ENCODE measurements around the gene MYO18B. TPM values are rescaled to one million over a fixed set of nuclear protein-coding genes. Genes with fewer than 3 reads are reported as not detected.

The MYO18B gene
- total RNA-seq, 1 experiment from 2014 or later = 0.07 TPM

DNA sequence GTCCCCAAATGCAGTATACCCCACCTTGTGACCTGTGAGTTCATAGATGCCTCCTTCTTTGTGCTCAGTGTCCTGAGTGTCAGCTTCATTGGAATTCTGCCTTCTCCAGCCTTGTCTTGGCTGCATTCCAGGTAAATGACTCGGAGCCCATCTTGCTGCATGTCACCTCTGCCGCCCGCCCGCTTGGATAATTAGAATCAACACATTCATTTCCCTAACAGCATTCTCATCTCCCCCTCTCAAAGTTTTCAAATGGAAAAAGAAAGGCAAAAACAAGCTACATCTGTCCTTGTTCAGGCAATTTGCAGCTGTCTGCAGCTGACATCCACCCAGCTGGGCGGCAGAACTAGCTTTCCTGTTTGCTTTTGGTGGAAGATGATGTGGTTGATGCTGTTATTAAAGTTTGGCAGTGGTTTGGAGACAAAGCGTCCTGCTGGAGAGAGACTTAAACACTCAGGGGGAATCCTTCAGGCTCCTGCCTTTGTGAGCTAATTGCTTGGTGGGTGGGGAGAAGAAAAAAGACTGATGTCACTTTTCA lies 228.5 kb downstream of the MYO18B start:
- ChIA-PET POLR2A (no interaction called here), CTCF (no interaction called here)
- H3K4me1 ChIP-seq = no peaks in the 10 kb centered on the region

DNA sequence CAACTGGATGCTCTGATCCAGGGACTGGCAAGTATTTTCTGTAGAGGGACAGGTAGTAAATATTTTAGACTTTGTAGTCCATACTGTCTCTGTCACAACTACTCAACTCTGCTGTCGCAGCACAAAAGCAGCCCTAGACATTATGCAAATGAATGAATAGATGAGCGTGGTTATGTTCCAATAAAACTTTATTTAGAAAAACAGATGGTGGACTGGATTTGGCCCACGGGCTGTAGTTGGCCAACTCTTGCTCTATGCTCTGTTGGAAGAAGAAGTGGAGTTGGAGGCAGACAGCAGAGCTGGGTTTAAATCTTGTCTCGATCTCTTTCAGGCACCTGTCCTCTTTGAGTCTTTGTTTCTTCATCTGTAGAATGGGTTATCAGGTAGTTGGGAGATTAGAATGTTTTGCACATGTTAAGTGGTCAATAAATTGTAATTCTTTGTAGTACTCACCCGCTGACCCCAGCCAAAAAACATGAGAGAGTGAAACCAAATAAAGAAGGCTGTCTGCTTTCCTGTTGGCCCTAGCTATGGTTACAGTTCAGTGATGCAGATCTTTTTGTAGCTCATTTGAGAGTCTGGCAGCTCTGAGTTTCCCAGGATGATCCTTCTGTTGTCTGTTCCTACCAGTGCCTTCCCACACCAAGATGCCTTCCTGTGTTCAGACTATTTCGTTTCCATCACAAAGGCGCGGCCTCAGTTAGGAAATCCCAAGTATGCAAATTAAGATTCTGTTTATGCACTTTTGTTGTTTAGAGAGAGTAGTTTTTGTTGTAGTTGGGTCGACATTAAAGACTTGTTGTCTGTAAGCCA lies 229.2 kb downstream of the MYO18B start:
- no peaks in the 10 kb centered on the region for H3K9me3 ChIP-seq
- no peaks in the 10 kb centered on the region for H3K4me1 ChIP-seq
- H3K9me3 Mint-ChIP-seq (ENCODE audit: unreplicated experiment) = no peaks in the 10 kb centered on the region
- POLR2A ChIA-PET = no interaction called here
- no peak for TF ChIP-seq CTCF (IDR thresholded peaks at IDR 0.05; ENCODE audit: insufficient read depth in 1 of 2, low read depth in 1 of 2, low read length in 1 of 2, severe bottlenecking in 1 of 2, unreplicated experiment in 1 of 2)
- H3K27ac Mint-ChIP-seq (ENCODE audit: unreplicated experiment) = no peak overlapping the region
- no peak overlapping the region for H3K4me3 Mint-ChIP-seq (ENCODE audit: unreplicated experiment)
- no peak overlapping the region for H3K4me3 ChIP-seq (ENCODE audit: low read depth, low read length)
- CTCF ChIA-PET = no interaction called here
- intact Hi-C loops (cut with micrococcal nuclease; ENCODE audit: unreplicated experiment) = no loop called here
- peaks cover 13% of the 10 kb centered on the region for H3K27me3 Mint-ChIP-seq (ENCODE audit: insufficient read depth, unreplicated experiment)
- BruUV-seq (replicated peaks) = no TSS peak
- no peaks in the 10 kb centered on the region for H3K4me1 Mint-ChIP-seq (ENCODE audit: low read depth, unreplicated experiment)
- no peaks in the 10 kb centered on the region; the same call in 1 of the 2 replicates for H3K27me3 ChIP-seq (replicated peaks; ENCODE audit: control insufficient read depth, insufficient read depth, low read length)
- DNase-seq = no peak
- no peaks in the 10 kb centered on the region for H3K36me3 ChIP-seq (ENCODE audit: control insufficient read depth, insufficient read depth, low read length)
- no peaks in the 10 kb centered on the region for H3K36me3 Mint-ChIP-seq (ENCODE audit: insufficient read depth, unreplicated experiment)

More for the DNA sequence above, 228.5 kb downstream of the MYO18B start:
- no TSS peak for BruUV-seq (replicated peaks)
- Histone ChIP-seq H3K9me3 (no peaks in the 10 kb centered on the region), H3K36me3 (ENCODE audit: control insufficient read depth, insufficient read depth, low read length) (no peaks in the 10 kb centered on the region), H3K27me3 (replicated peaks; ENCODE audit: control insufficient read depth, insufficient read depth, low read length) (no peaks in the 10 kb centered on the region; the same call in 1 of the 2 replicates), H3K4me3 (ENCODE audit: low read depth, low read length) (no peak overlapping the region)
- Mint-ChIP-seq H3K36me3 (ENCODE audit: insufficient read depth, unreplicated experiment) (no peaks in the 10 kb centered on the region), H3K27me3 (ENCODE audit: insufficient read depth, unreplicated experiment) (peaks cover 17% of the 10 kb centered on the region), H3K27ac (ENCODE audit: unreplicated experiment) (no peak overlapping the region), H3K4me3 (ENCODE audit: unreplicated experiment) (no peak overlapping the region), H3K9me3 (ENCODE audit: unreplicated experiment) (no peaks in the 10 kb centered on the region), H3K4me1 (ENCODE audit: low read depth, unreplicated experiment) (no peaks in the 10 kb centered on the region)
- no peak for TF ChIP-seq CTCF (IDR thresholded peaks at IDR 0.05; ENCODE audit: insufficient read depth in 1 of 2, low read depth in 1 of 2, low read length in 1 of 2, severe bottlenecking in 1 of 2, unreplicated experiment in 1 of 2)
- DNase-seq = no peak
- intact Hi-C loops (cut with micrococcal nuclease; ENCODE audit: unreplicated experiment) = no loop called here

DNA sequence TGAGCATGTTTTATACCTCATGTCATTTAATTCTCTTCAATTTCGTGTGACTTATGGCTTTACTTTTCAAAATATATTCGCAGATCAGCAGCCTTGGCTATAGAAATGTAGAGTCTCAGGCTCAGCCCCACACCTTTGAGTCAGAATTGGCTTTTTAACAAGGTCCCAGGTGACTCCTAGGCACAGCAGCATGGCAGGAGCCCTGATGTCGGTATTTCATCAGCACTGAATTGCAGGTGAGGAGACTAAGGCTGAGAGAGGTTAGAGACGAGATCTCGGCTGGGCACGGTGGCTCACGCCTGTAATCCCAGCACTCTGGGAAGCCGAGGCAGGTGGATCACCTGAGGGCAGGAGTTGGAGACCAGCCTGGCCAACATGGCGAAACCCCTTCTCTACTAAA lies 230.4 kb downstream of the MYO18B start:
- Mint-ChIP-seq H3K9me3 (ENCODE audit: unreplicated experiment) (no peaks in the 10 kb centered on the region), H3K27me3 (ENCODE audit: insufficient read depth, unreplicated experiment) (peaks cover 14% of the 10 kb centered on the region), H3K4me3 (ENCODE audit: unreplicated experiment) (no peak overlapping the region), H3K27ac (ENCODE audit: unreplicated experiment) (no peak overlapping the region), H3K36me3 (ENCODE audit: insufficient read depth, unreplicated experiment) (no peaks in the 10 kb centered on the region), H3K4me1 (ENCODE audit: low read depth, unreplicated experiment) (no peaks in the 10 kb centered on the region)
- Histone ChIP-seq H3K4me3 (ENCODE audit: low read depth, low read length) (no peak overlapping the region), H3K4me1 (no peaks in the 10 kb centered on the region), H3K27me3 (replicated peaks; ENCODE audit: control insufficient read depth, insufficient read depth, low read length) (no peaks in the 10 kb centered on the region; the same call in 1 of the 2 replicates), H3K9me3 (no peaks in the 10 kb centered on the region), H3K36me3 (ENCODE audit: control insufficient read depth, insufficient read depth, low read length) (no peaks in the 10 kb centered on the region)
- ChIA-PET POLR2A (no interaction called here), CTCF (no interaction called here)
- no peak for DNase-seq
- no peak for TF ChIP-seq CTCF (IDR thresholded peaks at IDR 0.05; ENCODE audit: insufficient read depth in 1 of 2, low read depth in 1 of 2, low read length in 1 of 2, severe bottlenecking in 1 of 2, unreplicated experiment in 1 of 2)
- BruUV-seq (replicated peaks) = no TSS peak
- intact Hi-C loops (cut with micrococcal nuclease; ENCODE audit: unreplicated experiment) = no loop called here
